OCI-LY1 (cell line): ENCODE data around the gene KCNMA1.

Experiments
- CTCF ChIP-seq: fragments of 200-600 bp; sonication (generic), shearing (Covaris generic); IDR thresholded peaks from 2 replicates; pipeline ENCODE4 v1.5.1; 2017; ENCODE audit warnings: mild to moderate bottlenecking, antibody characterized with exemption, low read length, moderate library complexity, mixed read lengths
- EZH2 ChIP-seq: fragments of 200-600 bp; sonication (generic), shearing (Covaris generic); IDR thresholded peaks from 2 replicates; pipeline ENCODE4 v1.8.0; 2017; ENCODE audit warnings: borderline replicate concordance, mixed run types, mild to moderate bottlenecking, antibody characterized with exemption, low read length, moderate library complexity, mixed read lengths

GRCh38 chr10:77510294-77510693 lies 127.3 kb downstream of the KCNMA1 start:
- TF ChIP-seq CTCF = no peak
- no peak for TF ChIP-seq EZH2
